NOMO-1 (cell line): Measurements from ENCODE around the gene SMAGP.
A peak's percentile ranks its signal among the peaks of the same experiment; 100 is the strongest.
"Not testable (repeated sequence)": the region's sequence is repeated elsewhere in the genome, so short reads cannot be mapped to it uniquely, and the experiment has no call there.

Experiments used
- DNase-seq, 2 experiments: peaks; one replicate each; lab custom pipeline; 2025; ENCODE audit not compliant: unreplicated experiment in 2 of 2; lab: John Stamatoyannopoulos, UW

Gene SMAGP

DNA sequence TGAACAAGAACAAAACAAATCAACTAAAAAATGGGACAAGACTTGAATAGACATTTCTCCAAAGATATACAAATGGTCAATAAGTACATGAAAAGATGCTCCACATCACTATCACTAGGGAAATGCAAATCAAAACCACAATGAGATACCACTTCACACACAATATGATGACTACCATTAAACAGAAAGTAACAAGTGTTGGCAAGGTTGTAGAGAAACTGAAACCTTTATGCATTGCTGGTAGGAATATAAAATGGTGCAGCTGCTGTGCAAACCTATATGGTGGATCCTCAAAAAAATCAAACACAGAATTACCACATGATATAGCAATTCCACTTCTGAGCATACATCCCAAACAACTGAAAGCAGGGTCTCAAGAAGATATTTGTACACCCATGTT is 5.2 kb downstream of the SMAGP start:
- no peak for DNase-seq

DNA sequence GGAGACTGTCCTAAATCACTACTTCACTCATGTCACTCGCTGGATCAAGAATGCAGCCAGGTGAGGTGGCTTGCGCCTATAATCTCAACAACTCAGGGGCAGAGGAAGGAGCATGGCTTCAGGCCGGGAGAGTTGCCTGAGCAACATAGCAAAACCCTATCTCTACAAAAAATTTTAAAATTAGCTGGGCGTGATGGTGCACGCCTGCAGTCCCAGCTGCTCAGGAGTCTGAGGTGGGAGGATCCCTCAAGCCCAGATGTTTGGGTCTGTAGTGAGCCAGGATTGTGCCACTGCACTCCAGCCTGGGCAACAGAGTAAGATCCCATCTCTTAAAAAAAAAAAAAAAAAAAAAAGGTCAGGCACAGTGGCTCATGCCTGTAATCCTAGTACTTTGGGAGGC is 5.9 kb downstream of the SMAGP start:
- no peak for DNase-seq

DNA sequence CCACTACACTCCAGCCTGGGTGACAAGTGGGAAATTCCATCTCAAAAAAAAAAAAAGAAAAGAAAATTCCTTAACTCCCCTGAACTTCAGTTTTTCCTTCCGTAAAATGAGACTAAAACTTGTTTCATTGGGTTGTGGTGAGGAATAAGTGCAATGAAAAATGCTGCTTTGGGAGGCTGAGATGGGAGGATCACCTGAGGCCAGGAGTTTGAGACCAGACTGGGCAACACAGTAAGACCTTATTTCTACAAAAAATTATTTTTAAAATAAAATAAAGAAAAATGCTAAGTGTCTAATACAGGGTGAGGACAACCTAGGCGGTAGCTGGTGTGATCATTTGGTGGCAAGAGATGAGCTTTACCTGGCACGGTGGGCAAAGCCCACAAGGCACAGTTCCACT is 6.9 kb downstream of the SMAGP start:
- no peak for DNase-seq

DNA sequence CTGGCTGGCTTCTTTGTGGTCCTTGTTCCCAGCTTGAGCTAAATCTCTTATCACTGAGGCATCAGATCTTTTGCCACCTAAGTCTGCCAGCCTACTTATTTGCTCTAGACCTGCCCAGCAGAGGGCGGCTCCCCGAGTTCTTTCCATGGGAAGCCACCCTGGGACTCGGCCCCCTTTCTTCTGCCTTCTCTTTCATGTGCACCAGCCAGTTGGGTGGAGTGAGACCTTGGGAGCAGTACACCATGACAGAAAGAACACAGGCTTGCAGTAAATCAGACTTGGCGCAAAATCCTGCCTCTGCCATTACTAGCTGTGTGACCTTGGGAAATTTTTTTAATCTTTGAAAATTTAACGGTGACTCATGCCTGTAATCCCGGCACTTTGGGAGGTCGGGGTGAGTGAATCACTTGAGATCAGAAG is 7.4 kb downstream of the SMAGP start:
- peak in 1 of 2 experiments; percentile 44 for DNase-seq

DNA sequence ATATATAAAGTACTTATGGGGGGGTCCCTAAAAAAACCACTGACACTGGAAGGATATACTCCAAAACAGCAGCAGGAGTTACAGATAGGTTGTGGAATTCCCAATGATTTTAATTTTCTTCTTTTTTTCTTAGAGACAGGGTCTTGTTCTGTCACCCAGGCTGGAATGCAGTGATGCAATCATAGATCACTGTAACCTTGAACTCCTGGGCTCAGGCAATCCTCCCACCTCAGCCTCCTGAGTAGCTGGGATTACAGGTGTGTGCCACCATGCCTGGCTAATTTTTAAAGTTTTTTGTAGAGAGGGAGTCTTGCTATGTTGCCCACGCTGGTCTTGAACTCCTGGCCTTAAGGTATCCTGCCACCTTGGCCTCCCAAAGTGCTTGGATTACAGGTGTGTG is 10.6 kb downstream of the SMAGP start:
- DNase-seq = not testable (repeated sequence)

DNA sequence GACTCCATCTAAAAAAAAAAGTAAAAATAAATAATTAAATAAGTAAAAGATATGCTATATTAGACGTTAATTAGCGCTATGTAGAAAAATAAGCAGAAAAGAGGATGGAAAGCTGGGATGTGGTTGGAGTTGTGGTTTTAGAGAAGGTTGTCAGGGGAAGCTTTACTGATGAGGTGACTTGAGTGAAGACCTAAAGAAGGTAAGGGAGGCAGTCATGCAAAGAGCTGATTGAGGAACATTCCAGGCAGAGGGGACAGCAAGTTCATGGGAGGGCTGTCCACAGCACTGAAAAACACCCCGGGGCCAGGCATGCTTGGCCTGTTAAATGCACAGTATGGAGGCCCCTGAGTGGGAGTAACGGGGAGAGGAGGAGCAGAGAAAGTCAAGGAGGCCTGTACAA is 15.7 kb downstream of the SMAGP start:
- DNase-seq = no peak

DNA sequence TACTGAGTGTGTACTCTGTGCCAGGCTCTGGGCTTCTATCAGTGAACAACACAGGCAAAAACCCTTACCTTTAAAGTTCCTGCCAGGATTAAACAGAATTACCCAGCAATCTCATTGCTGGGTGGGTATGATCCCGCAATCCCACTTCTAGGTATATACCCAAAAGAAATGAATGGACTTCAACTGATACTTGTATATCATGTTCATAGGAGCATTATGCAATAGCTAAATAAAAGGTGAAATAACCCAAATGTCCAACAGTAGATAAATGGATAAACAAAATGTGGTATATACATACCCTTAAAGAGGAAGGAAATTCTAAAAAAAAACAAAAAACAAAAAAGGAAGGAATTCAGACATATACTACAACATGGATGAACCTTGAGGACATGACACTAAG is 16.9 kb downstream of the SMAGP start:
- DNase-seq = no peak

DNA sequence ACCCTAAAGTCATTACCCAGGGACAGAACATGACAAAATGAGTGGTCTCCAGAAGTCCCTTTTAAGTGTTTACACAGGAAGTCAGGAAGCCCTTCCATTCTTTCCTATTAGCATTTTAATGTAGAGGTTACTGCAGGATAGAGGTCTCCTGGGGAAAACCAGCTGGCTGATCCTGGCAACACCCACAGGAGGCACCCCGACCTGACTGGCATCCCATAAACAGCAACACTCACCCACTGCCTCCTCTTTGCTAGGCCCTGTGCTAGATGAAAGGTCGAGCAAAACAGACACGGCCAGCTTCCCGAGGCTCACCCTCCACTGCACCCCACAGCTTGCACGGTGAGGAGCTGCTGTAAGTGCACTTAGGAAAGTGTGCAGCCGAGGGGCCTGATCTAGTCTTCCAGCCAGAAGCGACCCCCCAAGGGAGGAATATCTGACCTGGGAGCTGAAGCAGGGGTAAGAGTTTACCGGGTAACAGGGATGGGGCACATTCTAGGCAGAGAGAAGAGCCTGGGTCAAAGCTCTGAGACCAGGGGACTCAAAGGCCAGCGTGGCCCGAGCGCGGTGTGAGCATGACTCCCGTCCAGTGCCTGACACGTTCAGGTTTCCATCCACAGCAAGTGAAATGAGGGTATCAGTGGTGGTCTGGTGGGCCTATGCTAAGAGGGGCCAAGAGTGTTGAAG is 22.6 kb downstream of the SMAGP start:
- no peak for DNase-seq

DNA sequence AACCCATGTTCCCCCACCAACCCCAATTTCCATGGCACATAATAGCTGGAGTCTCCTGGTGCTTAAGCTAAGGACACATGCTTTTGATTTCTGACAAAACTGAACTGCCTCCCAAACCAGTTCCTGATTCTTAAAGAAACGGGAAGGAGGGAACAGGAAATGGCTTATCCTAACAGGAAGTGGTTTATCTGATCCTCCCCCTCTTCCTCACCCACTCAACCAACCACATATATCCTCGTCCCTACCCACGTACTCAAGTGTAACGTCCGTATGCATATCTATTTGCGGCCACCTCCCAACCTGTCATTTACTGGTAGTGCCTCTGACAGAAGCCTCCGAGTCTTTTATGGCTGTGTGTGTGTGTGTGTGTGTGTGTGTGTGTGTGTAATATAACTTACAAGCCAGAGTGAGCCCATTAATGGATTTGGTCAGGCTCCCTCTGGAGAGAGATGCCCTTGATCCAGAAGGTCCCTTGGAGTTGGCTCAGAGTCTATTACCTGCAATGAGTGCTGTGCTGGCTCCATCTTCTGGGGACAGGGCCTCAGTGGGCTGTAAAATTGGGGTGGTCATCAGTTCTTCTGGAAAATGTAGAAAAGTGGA is 23.9 kb downstream of the SMAGP start:
- DNase-seq = peak; percentile 86 to 92

DNA sequence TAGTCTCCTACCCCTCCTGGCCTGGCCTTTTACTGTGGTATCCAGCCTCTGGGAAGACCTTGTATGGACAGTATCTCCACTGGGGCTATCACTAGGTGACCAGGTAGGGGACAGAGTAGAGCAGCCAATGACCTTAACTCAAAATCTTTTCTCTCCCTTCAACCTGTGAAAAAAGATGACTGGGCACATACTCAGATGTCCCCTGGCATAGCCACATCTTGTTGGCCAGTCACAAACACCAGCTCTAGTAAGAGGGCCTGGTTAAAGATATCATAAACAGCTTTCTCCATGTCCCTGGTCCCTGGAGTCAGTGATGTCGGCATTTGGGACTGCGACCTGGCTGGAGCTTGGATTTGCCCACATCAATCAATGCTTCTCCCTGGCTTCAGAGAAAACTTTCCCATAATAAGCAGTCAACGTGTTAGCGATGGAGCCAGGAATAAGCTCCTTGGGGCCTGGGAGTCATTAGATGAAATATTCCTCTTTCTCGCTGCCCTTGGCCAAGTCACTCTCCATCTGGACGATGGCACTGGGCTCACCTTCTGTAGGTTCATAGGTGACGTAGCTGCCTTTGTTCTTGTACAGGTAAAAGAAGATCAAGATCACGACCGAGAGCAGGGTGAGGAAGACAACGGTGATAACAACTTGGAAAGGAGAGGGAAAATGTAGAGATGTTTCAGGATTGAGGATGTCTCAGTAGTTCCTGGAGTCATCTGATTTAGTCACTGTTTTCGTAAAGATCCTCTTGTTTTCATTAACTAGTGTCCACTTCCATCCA is 24.6 kb downstream of the SMAGP start:
- no peak for DNase-seq

DNA sequence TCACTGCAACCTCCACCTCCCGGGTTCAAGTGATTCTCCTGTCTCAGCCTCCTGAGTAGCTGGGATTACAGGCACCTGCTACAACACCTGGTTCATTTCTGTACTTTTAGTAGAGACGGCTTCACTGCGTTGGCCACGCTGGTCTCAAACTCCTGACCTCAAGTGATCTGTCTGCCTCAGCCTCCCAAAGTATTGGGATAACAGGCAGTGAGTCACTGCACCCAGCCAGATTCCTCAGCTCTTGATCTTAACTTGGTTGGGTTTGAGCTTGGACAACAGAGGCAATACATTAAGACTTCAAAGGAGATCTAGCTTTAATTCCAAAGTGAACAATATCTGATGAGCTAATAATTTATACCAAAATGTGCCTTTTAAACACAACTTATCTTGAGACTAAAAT is 25.9 kb downstream of the SMAGP start:
- DNase-seq = no peak

DNA sequence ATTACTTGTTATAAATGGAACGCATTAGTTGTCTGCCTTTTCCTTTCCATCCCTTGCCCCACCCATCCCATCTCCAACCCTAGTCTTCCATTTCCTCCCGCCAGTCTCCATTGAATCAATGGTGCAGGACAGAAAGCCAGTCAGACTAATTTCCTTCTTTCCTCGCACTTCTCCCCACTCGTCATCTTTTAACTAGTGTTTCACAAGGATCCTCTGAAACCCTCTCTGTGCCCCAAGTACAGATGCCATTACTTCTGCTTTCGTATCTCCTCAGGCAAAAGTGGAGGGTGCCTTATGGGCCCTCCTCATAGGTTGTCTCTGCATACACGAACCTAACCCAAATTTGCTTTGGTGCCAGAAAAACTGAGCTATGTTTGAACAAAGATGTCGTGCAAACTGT is 27.3 kb downstream of the SMAGP start:
- DNase-seq = peak; percentile 87 to 95

DNA sequence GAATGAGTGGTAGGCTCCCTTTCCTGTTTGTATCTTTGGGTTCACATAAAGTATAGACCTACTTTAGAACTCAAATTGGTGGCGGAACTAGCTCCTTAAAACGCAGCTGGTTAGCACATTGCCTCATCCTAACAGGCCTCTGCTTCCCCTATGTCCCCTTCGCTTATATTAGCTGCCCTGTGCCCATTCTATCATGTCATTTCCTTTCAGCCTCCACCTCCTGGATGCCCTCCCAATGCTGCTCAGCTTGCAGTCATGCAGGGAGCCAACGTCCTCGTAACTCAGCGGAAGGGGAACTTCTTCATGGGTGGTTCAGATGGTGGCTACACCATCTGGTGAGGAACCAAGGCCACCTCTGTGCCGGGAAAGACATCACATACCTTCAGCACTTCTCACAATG is 28.1 kb downstream of the SMAGP start:
- DNase-seq = peak; percentile 89 to 94

DNA sequence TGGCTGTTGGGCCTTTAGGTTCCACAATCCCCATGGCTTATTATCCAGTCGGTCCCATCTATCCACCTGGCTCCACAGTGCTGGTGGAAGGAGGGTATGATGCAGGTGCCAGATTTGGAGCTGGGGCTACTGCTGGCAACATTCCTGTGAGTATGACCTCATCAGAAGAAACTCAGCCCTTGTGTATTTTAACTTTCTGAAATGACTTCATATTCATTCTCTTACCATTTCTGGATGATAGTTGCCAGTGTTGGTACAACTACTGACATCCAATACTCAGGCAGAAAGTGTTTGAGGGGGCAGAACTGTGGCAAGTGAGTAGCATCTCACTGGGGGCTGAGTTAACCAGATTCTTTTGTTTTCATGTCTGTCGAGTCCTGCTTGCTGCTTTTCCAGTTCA is 29.2 kb downstream of the SMAGP start:
- no peak for DNase-seq

DNA sequence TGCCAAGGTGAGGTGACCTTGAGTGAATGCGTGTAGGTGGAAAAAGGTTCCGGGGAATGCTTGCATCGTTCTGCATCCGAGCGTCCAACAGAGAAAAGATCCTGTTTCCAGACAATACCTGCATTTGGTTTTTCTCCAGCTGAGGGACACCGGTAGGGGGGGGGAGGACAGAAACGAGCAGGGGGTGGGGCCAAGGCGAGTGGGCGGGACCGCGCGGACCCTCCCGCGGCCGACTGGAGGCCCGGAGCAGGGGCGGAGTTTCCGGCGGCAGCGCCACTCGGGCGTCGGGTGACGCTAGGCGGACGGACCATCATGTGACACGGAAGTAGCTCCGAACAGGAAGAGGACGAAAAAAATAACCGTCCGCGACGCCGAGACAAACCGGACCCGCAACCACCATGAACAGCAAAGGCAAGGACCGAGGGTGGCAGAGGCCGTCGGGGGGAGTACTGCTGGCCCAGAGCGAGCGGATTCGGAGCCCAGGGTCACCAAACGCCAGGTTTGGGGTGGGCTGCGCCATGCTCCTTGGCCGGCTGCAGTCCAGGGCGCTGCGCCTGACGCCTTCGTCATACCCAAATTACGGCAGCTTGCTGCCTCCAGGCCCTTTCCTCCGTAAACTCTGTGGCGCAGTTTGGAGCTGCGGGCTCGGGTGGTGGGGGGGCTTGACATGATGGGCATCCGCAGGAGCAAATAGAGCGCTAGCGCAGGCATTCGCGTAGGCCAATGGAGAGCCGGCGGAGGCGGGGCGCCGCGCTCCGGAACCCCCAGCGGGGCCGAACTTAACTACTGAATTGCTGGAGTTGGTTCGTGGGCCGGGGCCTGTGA is 31.5 kb downstream of the SMAGP start, which contains the start of gene DAZAP2:
DAZAP2 (plus strand) TSS at position 317 of the 825 bp plus-strand sequence; CDS start at position 399, 82 bp downstream.
- DNase-seq = peak; percentile 90 to 93

DNA sequence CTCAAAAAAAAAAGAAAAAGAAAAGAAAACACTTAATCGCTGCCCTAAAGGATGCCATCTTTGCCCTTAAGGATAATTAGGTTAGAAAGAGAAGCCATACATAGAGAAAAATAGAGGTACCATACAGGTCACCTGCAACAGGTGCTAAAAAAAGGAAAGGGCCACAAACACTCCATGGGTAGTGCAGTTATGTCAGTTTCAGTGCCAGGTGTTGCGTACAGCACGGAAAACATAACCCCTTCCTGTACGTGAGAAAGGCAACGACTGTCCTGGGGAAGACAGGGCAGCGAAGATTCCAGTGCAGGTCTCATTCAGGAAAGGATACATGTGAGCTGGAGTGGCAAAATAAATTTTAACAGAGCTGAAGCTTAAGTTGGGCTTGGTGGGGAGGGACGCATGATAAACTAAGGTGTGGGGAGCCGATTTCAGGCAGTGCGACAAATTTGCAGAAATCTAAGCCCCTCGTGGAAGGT is 32.1 kb downstream of the SMAGP start:
- no peak for DNase-seq

DNA sequence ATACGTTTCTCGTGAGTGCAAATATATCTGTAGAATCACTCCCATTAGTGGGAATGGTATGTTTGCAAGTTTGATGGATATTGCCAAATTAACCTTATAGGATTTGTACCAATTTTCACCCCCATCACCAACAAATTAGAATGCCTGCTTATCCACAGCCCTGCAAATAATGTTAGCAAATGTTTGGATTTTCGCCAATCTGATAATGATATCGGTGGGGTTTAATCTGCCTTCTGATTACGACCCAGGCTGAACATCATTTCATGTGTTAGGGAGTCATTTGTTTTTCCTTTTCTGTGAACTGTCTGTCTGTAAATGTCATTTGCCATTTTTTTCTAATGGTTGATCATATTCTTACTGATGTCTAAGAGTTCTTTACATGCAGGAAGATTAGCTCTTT is 35.7 kb downstream of the SMAGP start:
- DNase-seq = no peak

DNA sequence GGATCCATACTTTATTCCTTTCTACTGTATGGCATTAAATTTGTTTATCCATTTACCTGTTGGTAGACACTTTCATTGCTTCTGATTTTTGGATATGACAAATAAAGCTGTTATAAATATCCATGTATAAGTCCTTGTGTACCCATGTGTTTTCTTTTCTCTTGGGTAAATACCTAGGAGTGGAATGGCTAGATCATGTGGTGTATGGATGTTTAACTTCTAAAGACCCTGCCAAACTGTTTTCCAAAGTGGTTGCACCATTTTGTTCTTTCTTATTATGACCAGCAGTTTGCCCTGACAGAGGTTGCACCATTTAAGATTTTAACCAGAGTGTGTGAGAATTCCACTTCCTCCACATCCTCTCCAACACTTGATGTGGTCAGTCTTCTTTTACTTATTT is 37.6 kb downstream of the SMAGP start:
- DNase-seq = no peak

DNA sequence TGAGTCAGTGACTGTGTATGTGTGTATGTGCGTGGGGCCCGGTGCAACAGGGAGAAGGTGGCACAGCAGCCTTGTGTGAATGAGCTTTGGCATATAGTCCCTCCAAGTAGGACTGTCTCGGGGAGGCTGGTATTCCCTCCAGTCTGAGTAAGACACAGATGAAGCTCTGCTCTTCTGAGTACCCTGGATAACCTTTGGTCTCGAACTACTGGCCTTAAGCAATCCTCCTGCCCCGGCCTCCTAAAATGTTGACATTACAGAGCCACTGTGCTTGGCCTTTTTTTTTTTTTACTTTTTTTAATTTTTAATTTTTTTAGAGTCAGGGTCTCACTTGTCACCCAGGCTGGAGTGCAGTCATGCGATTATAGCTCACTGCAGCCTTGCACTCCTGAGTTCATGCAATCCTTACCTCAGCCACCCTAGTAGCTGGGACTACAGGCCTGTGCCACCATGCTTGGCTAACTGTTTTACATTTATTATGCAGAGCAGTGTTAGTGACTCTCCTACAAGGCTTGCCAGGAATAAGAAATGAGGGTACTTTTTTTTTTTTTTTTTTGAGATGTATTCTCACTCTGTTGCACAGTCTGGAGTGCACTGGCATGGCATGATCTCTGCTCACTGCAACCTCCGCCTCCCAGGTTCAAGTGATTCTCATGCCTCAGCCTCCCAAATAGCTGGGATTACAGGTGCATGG is 41.0 kb downstream of the SMAGP start:
- no peak for DNase-seq

DNA sequence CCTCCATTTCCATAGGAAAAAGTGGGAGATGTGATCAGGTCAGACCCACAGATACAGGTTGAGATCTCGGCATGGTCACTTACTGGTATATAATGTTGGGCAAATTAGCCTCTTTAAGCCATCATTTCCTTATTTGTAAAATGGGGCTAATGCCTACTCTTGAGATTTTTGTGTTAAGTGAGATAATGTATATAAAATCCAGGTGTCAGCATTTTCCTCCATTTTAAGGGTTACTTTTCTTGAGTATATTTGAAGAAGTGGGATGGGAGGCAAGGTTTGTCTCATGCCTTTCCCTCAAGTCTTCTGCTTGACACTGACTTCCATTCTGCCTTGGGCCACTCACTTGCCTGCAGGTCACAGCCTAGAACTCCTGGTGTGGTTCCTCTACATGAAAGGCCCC is 42.3 kb downstream of the SMAGP start:
- DNase-seq = no peak
